GM18508 (cell line): ENCODE measurements around the gene SDHC.
"Not testable (repeated sequence)": the region's sequence is repeated elsewhere in the genome, so short reads cannot be mapped to it uniquely, and the experiment has no call there.

Experiments
- ATAC-seq: cut with Tn5 transposase; IDR thresholded peaks from one replicate; pipeline ENCODE4 v1.9.1; 2021; ENCODE audit warnings: moderate number of reproducible peaks; ENCODE audit not compliant: insufficient read depth, unreplicated experiment

SDHC gene

DNA sequence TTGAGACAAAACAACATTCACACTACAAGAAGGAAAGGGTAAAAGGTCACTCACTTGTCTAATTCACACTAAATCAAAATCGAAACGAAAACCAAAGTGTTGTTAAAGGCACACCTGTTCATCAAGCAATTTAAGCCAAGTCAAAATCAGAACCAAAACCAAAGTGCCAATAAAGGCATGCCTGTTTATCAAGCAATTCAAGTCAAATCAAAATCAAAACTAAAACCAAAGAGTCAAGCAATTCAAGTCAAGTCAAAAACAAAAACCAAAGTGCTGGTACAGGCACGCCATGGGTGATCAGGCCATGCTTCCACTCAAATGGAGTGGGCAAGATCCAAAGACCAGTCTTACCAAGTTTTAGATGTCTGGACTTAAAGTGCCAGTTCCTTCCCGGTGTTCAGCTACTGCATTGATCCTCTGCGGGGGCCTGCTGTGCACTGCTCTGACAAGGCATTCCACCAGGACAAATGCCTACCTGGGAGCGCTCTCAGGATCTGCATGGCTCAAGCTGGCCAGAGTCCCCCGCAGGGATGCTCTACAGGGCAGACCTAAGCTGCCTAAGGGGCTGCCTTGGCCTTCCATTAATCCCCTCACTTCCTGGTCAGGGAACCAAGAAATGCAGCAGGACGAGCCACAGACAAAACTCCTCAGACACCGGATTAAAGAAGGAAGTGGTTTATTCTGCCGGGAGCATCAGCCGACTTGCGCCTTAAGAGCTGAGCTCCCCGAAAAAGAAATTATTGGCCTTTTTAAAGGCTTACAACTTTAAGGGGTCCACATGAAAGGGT is 95.9 kb downstream of the SDHC start:
- peak; percentile 65 for ATAC-seq

DNA sequence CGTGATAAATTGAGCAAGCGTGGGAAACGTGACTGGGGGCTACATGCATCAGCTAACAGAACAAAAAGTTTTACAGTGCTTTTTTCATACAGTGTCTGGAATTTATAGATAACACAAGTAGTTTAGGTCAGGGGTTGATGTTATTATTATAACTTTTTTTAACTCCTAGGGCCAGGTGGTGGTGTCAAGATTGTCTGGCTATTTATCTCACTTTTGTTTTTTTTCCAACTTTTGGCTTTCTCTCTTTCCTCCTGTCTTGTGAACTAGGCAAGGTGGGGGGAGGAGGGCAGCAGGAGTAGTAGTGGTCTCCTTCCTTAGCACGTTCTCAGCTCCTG is 96.4 kb downstream of the SDHC start:
- not testable (repeated sequence) for ATAC-seq
